Kidney (tissue), 14 donors: ENCODE measurements around the gene EEFSEC. TPM values are rescaled to one million over a fixed set of nuclear protein-coding genes. Genes with fewer than 3 reads are reported as not detected.

Experiments
- DNase-seq, 5 donors: peaks; one replicate each; pipeline ENCODE4 v3.0.0-alpha.2; 2013 to 2020
- FAIRE-seq: peaks from 2 replicates; lab custom pipeline; 2012; peaks lifted over from hg19 to GRCh38; lab: Jason Lieb, UNC
- H3K27ac ChIP-seq, 2 donors: one replicate each; pipeline ENCODE4 v1.7.0; 2013; ENCODE audit warnings: low read depth in 2 of 2, low read length in 2 of 2, inconsistent platforms in 1 of 2
- H3K27me3 ChIP-seq: one replicate; pipeline ENCODE4 v1.7.1; 2013; ENCODE audit warnings: low read length, inconsistent platforms; ENCODE audit not compliant: control insufficient read depth, insufficient read depth
- H3K36me3 ChIP-seq, 3 donors: one replicate each; pipeline versions ENCODE4 v1.7.0 to v1.7.1; 2013; ENCODE audit warnings: low read length in 3 of 3, control low read depth in 1 of 3, inconsistent platforms in 1 of 3; ENCODE audit not compliant: insufficient read depth in 3 of 3, control insufficient read depth in 2 of 3
- H3K4me1 ChIP-seq, 3 donors: one replicate each; pipeline versions ENCODE4 v1.7.0 to v1.7.1; 2013; ENCODE audit warnings: low read length in 3 of 3, inconsistent platforms in 1 of 3, low read depth in 1 of 3; ENCODE audit not compliant: control insufficient read depth in 2 of 3, insufficient read depth in 2 of 3
- H3K4me3 ChIP-seq, 3 donors: one replicate each; pipeline versions ENCODE4 v1.7.0 to v1.8.1; 2013; ENCODE audit warnings: low read length in 3 of 3, control low read depth in 1 of 3, inconsistent platforms in 1 of 3
- H3K9ac ChIP-seq, 3 donors: one replicate each; pipeline versions ENCODE4 v1.7.0 to v1.7.1; 2013; ENCODE audit warnings: low read length in 3 of 3, control low read depth in 1 of 3, inconsistent platforms in 1 of 3
- H3K9me3 ChIP-seq, 3 donors: one replicate each; pipeline versions ENCODE4 v1.7.0 to v1.7.1; 2013; ENCODE audit warnings: low read length in 3 of 3, control low read depth in 1 of 3, inconsistent platforms in 1 of 3; ENCODE audit not compliant: control insufficient read depth in 2 of 3, insufficient read depth in 1 of 3
- CTCF ChIP-seq: IDR thresholded peaks from 3 replicates; pipeline ENCODE4 v1.5.1; 2012; ENCODE audit warnings: mild to moderate bottlenecking, moderate library complexity, borderline replicate concordance; ENCODE audit not compliant: insufficient read depth; ENCODE audit errors: extremely low read depth
- intact Hi-C: fragments of 100-400 bp; cut with DNase I; formaldehyde crosslinking; loops from one replicate; pipeline ENCODE4 v1.11.1; 2022
- polyA plus RNA-seq: library from polyadenylated mRNA; stranded (reverse); fragments of 350-450 nt; fragmentation: Illumina TruSeq; extraction: RNeasy Lipid Tissue Mini Kit (QIAGEN cat#74804); gene quantifications from one replicate; pipeline ENCODE4 v1.2.3, GENCODE V29; 2014; ENCODE audit warnings: low read depth, low replicate concordance; ENCODE audit not compliant: insufficient read depth
- total RNA-seq: library from RNA; stranded (reverse); fragmentation: NEBNext Ultra II Directional; extraction: Animal tissue kit (Norgen Biotek cat#: 25700); gene quantifications from one replicate; pipeline ENCODE4 v1.2.1, GENCODE V29; 2021
- donor health status: control.
- donor health status: control.
- donor health status: control.
- donor health status: control.
- donor health status: control.
- donor health status: DM: yes; HTN: yes; CAD: no.
- donor health status: Normal renal cell carcinoma (clear cell type).

Gene EEFSEC
- total and polyA plus RNA-seq, 2 donors from 2014 or later, result 15.2 to 23.2 TPM

DNA sequence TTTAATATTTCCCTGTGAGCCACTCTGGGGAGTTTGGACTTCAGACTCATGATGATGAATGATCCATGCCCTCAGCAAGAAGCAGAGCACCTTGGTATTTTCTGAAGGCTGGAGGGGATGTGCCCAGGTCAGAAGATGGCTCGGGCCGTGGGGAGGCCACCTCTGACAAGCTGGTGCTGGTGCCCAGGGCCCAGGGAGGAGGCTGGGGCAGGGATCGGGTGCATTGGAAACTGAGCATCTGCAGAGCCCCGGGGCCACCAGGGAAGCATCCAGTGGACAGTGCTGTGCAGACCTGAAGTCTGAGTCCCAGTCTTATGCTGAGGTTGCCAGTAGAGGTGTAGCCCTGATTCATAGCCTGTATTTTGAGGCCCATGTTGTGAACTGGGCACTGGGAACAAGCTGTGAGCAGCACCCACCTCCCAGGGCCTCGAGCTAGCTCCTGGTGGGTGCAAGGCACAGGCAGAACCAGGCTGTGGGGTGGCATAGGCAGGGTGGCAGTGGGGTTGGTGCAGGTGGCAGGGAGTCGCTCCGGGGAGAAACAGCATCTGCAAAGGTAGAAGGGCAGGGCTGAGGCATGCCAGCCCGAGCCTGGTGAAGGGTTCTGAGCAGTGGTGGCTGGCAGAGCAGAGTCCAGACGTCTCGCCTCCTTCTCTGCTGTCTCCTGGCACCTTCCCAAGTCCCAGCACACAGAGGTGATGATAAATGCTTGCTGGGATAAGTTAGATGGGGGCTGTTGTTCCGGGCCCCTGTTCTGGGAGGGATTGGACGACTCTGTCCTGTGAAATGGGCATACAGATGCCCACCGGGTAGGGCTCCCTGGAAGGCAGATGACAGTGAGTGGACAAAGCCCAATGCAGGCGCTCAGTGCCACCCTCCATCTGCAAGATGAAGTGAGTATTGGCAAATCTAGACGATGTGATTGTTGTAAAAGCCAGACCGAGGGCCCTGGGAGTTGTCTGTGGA lies 302.8 kb downstream of the EEFSEC start:
- intact Hi-C loops, result no loop called here
- H3K27me3 ChIP-seq, result no peaks in the 10 kb centered on the region

DNA sequence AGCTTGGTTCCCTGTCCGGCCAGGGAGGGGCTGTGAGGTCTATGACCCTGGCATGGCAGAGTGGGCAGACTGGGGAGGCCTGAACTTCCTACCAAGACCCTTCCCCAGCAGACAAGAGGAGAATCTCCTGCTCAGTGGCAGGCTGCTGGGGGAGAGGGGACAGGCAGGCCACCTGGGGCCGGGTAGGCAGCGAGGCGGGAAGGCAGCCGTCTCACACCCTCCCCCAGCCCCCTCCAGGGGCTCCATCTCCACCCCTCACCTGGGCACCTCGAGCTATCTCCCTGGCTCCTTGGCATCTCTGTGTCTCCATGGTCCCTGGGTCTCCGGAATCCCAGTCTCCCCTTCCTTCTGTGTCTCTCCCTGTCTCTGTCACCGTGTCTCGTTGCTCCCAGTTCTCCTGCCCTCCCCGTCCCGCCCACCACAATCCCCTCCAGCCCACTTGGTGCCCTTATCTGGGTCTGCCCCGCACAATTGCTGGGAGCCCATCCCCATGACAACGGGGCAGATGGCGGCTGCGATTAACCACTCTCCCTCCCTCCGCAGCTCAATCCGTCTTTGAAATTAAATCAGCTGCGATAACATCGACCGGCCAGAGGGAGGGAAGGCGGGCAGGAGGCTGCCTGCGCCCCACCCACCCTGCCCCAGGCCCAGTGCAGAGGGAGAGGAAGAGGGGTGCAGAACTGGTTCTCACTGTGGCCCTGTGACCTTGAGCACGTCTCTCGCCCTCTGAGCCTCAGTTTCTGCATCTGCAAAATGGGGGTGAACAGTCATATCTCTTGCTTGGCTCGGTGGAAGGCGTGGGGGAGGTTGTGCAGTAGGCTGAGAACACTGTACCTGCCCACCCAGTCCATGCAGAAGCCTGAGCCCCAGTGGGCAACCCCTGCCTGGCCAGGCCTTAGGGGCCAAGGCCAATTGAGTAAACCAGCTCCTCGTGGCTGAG lies 303.8 kb downstream of the EEFSEC start:
- intact Hi-C loops, result no loop called here
- DNase-seq, result peak; percentile 47 to 85 (median 59)
- TF ChIP-seq CTCF, result no peak
- Histone ChIP-seq H3K4me1 (peaks cover 0 to 2% (median 0%) of the 10 kb centered on the region in 3 donors), H3K27me3 (no peaks in the 10 kb centered on the region), H3K36me3 (no peaks in the 10 kb centered on the region), H3K4me3 (no peak overlapping the region), H3K27ac (no peak overlapping the region), H3K9ac (no peak overlapping the region), H3K9me3 (no peaks in the 10 kb centered on the region)
- FAIRE-seq, result no peak

More for the DNA sequence above, 302.8 kb downstream of the EEFSEC start:
- Histone ChIP-seq H3K27ac (no peak overlapping the region), H3K36me3 (no peaks in the 10 kb centered on the region), H3K9me3 (no peaks in the 10 kb centered on the region), H3K9ac (no peak overlapping the region), H3K4me1 (peaks cover 0 to 2% (median 0%) of the 10 kb centered on the region in 3 donors), H3K4me3 (no peak overlapping the region)
- DNase-seq (peak in 2 of 5 donors; percentile 12 to 46), FAIRE-seq (no peak)
- no peak for TF ChIP-seq CTCF

GRCh38 chr3:128457937-128458336 lies 304.7 kb downstream of the EEFSEC start:
- FAIRE-seq (no peak), DNase-seq (peak in 2 of 5 donors; percentile 13 to 52)
- Histone ChIP-seq H3K27me3 (no peaks in the 10 kb centered on the region), H3K27ac (no peak overlapping the region), H3K36me3 (no peaks in the 10 kb centered on the region), H3K9me3 (no peaks in the 10 kb centered on the region), H3K4me1 (peaks cover 0 to 2% (median 0%) of the 10 kb centered on the region in 3 donors), H3K9ac (no peak overlapping the region), H3K4me3 (no peak overlapping the region)
- intact Hi-C loops, result no loop called here
- TF ChIP-seq CTCF, result no peak

Other genes with a start within 250 kb of the EEFSEC start
- 1.4 TPM for gene KBTBD12, start 238.2 kb upstream of the EEFSEC start, total RNA-seq
- gene KBTBD12, start 238.2 kb upstream of the EEFSEC start, polyA plus RNA-seq, result 1.6 TPM
- gene SEC61A1, start 101.0 kb upstream of the EEFSEC start, total RNA-seq, result 177 TPM
- 119 TPM for gene SEC61A1, start 101.0 kb upstream of the EEFSEC start, polyA plus RNA-seq
- 32.7 TPM for gene RUVBL1, start 29.7 kb upstream of the EEFSEC start, total RNA-seq
- 41.9 TPM for gene RUVBL1, start 29.7 kb upstream of the EEFSEC start, polyA plus RNA-seq